NCI-H146 treated with DMSO at 0.1 percent for 48 hours (cell line): Measurements from ENCODE around the gene DISC1.

ENCODE experiments used
- DNase-seq: peaks from one replicate; lab custom pipeline; 2025; ENCODE audit not compliant: unreplicated experiment; lab: John Stamatoyannopoulos, UW

The DISC1 gene

DNA sequence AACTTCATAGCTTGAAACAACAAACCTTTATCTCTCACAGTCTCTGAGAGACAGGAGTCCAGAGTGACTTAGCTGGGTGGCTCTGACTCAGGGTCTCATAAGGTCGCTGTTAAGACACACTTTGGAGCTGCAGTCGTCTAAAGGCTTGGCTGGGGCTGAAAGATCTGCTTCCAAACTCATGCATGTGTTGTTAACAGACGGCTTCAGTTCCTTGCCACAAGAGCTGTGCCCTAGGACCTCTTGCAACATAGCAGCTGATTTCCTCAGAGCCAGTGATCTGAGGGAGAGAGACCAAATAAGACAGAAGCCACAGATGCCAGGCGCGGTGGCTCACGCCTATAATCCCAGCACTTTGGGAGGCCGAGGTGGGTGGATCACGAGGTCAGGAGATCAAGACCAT lies 176.8 kb downstream of the DISC1 start:
- DNase-seq: no peak

DNA sequence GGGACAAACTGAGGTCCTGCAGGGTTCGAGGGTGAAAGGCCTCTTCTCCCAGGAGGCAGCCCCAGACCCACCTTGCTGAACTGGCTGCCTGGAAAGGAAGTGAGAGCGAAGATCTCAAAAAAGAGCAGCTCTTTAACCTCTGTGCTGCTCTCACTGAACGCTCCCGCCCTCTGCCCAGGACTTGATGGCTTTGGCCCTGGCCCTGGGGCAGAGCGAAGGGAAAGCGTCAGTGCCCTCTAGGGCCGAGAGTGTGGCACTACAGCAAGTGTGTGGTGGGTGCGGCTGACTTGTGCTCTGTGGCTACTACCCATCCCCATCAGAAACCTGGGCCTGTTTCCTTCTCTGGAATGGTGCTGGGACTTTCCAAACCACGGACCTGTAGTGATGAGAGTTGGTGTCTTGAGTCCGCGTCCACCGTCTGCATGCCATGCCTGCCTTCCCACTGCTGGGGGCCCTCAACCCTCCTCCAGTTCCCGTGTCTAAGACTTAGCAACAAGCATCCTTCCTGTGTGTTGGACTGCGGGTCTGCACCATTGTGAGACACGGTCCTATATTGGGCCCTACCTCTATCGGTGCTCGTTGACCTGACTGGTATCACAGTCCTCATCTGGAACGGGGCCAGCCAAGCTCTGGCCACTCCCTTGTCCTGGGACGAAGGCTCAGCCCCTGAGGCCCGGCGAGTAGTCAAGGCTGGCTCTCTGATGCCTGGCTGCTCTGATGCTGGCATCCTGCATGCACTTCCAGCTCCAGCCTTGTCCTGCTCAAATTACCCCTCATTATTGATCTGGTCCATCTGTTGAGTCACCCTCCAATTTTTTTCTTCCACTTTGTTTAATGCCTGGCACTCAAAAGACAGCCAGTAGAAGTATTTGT lies 180.3 kb downstream of the DISC1 start:
- peak; percentile 54 for DNase-seq

GRCh38 chr1:231807541-231807940 lies 181.0 kb downstream of the DISC1 start:
- DNase-seq: peak; percentile 54

DNA sequence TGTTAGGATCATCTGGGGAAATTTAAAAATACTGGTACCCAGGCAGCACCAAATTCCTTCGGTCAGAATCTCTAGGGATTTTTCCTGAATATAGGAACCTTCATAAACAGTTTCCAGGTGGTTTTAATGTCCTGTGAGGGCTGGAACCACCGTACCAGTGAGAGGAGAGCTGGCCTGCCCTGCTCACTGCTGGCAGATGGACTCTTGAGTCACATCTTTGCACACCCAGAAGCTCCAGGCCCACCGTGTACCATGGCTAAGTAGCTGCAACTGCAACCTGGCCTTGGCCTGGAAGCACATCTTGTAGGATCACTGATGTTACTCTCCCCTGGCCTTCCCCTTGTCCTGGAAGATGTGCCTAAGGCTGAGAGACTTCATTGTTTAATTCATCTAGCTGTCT lies 181.5 kb downstream of the DISC1 start:
- DNase-seq: no peak

GRCh38 chr1:231808990-231809389 lies 182.4 kb downstream of the DISC1 start:
- DNase-seq: no peak

DNA sequence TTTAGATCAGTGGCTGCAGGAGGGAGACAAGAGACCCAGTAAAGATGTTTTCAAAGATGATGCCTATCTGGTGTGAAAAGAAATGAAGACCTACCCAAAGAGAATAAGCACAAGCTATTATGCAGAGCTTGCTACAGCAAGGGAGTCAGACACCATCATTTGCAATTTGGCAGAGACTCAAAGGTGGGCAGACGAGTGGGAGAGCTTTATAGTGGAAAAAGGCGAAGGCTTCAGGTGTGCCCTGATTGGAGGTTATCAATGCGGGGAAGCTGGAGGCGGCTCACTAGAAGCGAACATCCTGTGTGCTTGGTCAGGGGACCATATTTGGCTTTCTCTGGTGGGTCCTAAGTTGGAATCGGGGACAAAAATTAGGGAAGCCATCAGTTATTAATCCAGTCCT lies 183.8 kb downstream of the DISC1 start:
- no peak for DNase-seq

DNA sequence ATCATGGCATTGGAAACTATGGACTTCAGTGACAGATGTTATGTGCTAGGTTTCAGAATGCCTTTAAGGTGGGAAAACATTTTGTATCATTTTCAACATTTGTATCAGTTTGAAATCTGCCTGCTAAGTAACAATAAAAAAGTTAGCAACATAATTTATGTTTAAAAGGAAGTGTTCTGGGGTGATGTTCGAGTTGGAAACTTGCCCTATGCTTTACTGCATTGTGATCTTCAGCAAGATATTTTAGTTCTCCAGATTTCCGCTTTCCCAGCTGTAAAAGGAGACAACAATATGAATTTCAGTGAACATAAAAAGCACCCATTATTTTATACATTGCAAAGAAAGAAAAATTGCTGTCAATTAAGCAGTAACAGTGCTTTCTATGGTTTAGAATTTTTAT lies 187.4 kb downstream of the DISC1 start:
- DNase-seq: no peak

GRCh38 chr1:231814521-231814920 lies 187.9 kb downstream of the DISC1 start:
- no peak for DNase-seq

GRCh38 chr1:231817801-231818200 lies 191.2 kb downstream of the DISC1 start:
- no peak for DNase-seq

- no peak for DNase-seq
Measured at GRCh38 chr1:231818337-231818736, 191.7 kb downstream of the DISC1 start.

DNA sequence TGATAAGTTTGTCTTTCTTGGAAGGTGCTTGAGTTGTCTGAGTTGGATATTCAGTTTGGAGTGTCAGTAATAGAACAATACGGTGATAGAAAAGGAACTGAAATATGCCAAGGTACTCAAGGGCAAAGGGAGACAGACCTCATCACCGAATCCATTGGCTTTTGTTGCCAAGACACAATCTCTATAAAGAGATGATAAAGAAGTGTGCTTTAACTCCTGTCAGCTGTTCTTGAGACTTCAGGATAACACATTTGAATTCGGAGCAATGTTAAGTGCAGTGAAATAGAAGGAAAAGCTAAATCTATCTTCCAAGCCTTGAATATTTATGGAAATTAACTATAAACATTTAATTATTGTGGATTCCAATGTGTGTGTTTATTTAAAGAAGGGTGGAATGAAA lies 194.7 kb downstream of the DISC1 start:
- no peak for DNase-seq

GRCh38 chr1:231822041-231822440 lies 195.5 kb downstream of the DISC1 start:
- no peak for DNase-seq

DNA sequence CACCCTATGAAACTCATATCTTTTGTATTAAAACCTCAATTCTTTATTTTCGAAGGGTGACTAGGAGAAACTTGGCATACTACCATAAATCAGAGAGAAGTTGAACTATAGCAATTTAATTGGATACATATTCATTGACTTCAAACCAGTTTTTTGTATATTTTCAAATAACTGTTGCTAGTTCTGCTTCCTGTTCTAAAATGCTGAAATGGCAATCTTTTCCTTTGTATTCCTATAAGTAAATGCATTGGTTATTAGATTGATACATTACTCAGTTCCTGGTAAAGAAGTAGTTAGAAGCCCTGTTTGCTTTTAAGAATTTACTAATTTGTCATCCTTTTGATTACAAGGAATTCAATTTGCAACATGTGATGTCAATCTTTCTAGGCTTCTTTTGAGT lies 200.0 kb downstream of the DISC1 start:
- no peak for DNase-seq

- no peak for DNase-seq
Measured at GRCh38 chr1:231827337-231828105, 200.9 kb downstream of the DISC1 start.

- no peak for DNase-seq
Measured at GRCh38 chr1:231828182-231828920, 201.8 kb downstream of the DISC1 start.

DNA sequence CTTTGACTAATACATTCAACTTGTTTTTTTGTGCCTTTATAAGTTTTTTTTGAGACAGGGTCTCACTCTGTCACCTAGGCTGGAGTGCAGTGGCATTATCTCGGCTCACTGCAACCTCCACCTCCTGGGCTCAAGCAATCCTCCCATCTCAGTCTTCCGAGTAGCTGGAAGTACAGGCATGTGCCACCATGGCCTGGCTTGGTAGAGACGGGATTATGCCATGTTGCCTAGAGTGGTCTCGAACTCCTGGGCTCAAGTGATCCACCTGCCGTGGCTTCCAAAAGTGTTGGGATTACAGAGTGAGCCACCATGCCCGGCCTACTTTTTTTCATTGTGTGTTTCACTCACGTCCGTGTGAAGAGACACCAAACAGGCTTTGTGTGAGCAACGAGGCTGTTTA lies 202.7 kb downstream of the DISC1 start:
- DNase-seq: no peak

- DNase-seq: no peak
Measured at GRCh38 chr1:231836227-231836893, 209.8 kb downstream of the DISC1 start.

DNA sequence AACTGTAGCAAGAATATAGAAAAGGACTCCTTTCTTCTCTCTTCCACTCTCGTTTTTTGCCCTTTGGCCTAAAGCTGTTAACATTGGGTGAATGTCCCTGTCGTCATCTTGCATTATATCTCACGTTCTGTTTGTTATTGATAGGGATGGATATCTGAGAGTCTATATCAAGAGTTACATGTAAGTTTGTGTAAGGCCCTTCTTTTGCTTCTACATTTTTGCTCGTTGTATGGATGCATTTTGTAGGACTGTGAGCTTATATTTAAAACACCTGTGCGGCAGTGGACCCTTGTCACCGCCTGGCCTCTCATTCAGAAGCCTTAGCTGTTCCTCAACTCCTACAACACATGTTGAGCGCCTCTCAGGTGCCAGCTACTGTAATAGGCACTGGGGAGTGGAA lies 211.9 kb downstream of the DISC1 start:
- no peak for DNase-seq

GRCh38 chr1:231839999-231840398 lies 213.4 kb downstream of the DISC1 start:
- DNase-seq: no peak

DNA sequence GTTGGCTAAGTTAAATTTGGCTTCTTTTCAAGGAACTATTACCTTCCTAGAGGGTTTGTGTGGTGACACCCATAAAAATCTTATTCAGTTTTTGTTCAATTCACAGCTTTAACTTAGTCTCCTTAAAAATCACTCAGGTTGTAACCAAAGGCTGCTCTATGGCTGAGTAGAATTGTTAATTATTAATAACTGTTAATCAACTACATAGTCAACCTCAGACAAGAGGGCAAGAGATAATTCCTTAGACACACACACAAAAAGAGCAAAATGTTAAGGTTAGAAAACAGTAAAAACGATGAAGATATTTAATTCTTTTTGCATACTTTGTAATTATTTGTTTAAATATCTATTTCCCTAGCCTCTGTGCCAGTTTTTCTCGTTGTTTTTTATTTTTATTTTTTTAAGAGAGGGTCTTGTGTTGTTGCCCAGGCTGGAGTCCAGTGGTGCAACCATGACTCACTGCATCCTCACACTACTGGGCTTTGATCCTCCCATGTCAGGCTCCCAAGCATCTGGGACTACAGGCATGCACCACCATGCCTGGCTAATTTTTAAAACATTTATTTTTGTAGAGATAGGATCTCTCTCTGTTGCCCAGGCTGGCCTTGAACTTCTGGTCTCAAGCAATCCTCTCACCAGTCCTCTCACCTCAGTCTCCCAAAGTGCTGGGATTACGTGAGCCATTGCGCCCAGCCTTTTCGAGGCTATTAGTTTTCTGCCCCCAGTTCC lies 215.2 kb downstream of the DISC1 start:
- DNase-seq: no peak
